Activated CD4-positive, alpha-beta T cell treated with anti-CD3 and anti-CD28 coated beads for 36 hours (primary cell): ENCODE measurements around the gene COP1. TPM values are rescaled to one million over a fixed set of nuclear protein-coding genes. Genes with fewer than 3 reads are reported as not detected.
"Not testable (repeated sequence)": the region's sequence is repeated elsewhere in the genome, so short reads cannot be mapped to it uniquely, and the experiment has no call there.

ENCODE experiments used
- ATAC-seq: fragments of 200-7000 bp; cut with Tn5 transposase; one replicate; pipeline ENCODE4 v1.10.0; 2021; ENCODE audit warnings: mild to moderate bottlenecking, moderate library complexity
- CTCF ChIA-PET: fragments of 350-600 bp; sonication (Branson Sonifier 250); formaldehyde crosslinking; loops from one replicate; lab custom pipeline; 2021; ENCODE audit warnings: antibody characterized with exemption; lab: Charles Lee
- POLR2A ChIA-PET: fragments of 350-600 bp; sonication (Branson Sonifier 250); formaldehyde crosslinking; loops from one replicate; lab custom pipeline; 2021; ENCODE audit warnings: antibody characterized with exemption, inconsistent platforms; lab: Charles Lee
- DNase-seq: peaks from one replicate; pipeline ENCODE4 v3.0.0-alpha.2; 2020
- H3K27ac Mint-ChIP-seq: one replicate; pipeline ENCODE4 v1.8.0; 2021; ENCODE audit warnings: mixed read lengths
- H3K27me3 Mint-ChIP-seq: one replicate; pipeline ENCODE4 v1.8.0; 2021; ENCODE audit warnings: mixed read lengths
- H3K36me3 Mint-ChIP-seq: one replicate; pipeline ENCODE4 v1.8.0; 2021; ENCODE audit warnings: low read depth, mixed read lengths
- H3K4me1 Mint-ChIP-seq: one replicate; pipeline ENCODE4 v1.8.0; 2021; ENCODE audit warnings: mixed read lengths
- H3K4me3 Mint-ChIP-seq: one replicate; pipeline ENCODE4 v1.8.0; 2021; ENCODE audit warnings: mild to moderate bottlenecking, moderate library complexity, mixed read lengths
- H3K9me3 Mint-ChIP-seq: one replicate; pipeline ENCODE4 v1.8.0; 2021; ENCODE audit warnings: low read depth, mixed read lengths
- intact Hi-C, 2 experiments: fragments of 100-400 bp; cut with DNase I in 1 of 2; cut with micrococcal nuclease in 1 of 2; formaldehyde crosslinking; loops; one replicate each; pipeline versions ENCODE4 v1.14.2 to v1.15.1; 2022 to 2024; cut with DNase I, micrococcal nuclease
- total RNA-seq, 2 experiments: library from RNA; stranded (reverse); gene quantifications; one replicate each; pipeline ENCODE4 v1.2.3, GENCODE V29; 2021

The COP1 gene
- total RNA-seq, 2 experiments from 2014 or later = 38.7 to 43.4 TPM

- ATAC-seq (no peak), DNase-seq (no peak)
- CTCF ChIA-PET = interaction anchor here (0.8 kb wide), 1 partner anchor 12 kb away, joined by 3 read pairs; no protein-coding TSS in a partner anchor
- H3K4me3 Mint-ChIP-seq = no peak overlapping the region
- no peaks in the 10 kb centered on the region for H3K9me3 Mint-ChIP-seq
- H3K27me3 Mint-ChIP-seq = no peaks in the 10 kb centered on the region
- H3K27ac Mint-ChIP-seq = no peak overlapping the region
- intact Hi-C loops = no loop called here
- peaks cover 1% of the 10 kb centered on the region for H3K4me1 Mint-ChIP-seq
- POLR2A ChIA-PET = no interaction called here
- peaks cover 36% of the 10 kb centered on the region for H3K36me3 Mint-ChIP-seq
Measured at GRCh38 chr1:176033881-176034280, 173.2 kb downstream of the COP1 start.

GRCh38 chr1:176033474-176033873, 173.6 kb downstream of the COP1 start:
- POLR2A ChIA-PET = no interaction called here
- H3K27me3 Mint-ChIP-seq = no peaks in the 10 kb centered on the region
- H3K36me3 Mint-ChIP-seq = peaks cover 32% of the 10 kb centered on the region
- ATAC-seq (no peak), DNase-seq (no peak)
- no peak overlapping the region for H3K4me3 Mint-ChIP-seq
- peaks cover under 1% of the 10 kb centered on the region for H3K4me1 Mint-ChIP-seq
- no peak overlapping the region for H3K27ac Mint-ChIP-seq
- intact Hi-C loops = no loop called here
- CTCF ChIA-PET = interaction anchor here (0.8 kb wide), 1 partner anchor 11 kb away, joined by 3 read pairs; no protein-coding TSS in a partner anchor
- H3K9me3 Mint-ChIP-seq = no peaks in the 10 kb centered on the region

GRCh38 chr1:176032040-176032645, 174.9 kb downstream of the COP1 start:
- no peak for ATAC-seq
- Mint-ChIP-seq H3K4me1 (peaks cover 11% of the 10 kb centered on the region), H3K36me3 (peaks cover 32% of the 10 kb centered on the region), H3K27ac (no peak overlapping the region), H3K9me3 (no peaks in the 10 kb centered on the region), H3K27me3 (no peaks in the 10 kb centered on the region), H3K4me3 (no peak overlapping the region)
- ChIA-PET CTCF (interaction anchor here (0.7 to 1.4 kb wide), 2 partner anchors 14 to 907 kb away, joined by 3 to 4 read pairs; no protein-coding TSS in a partner anchor), POLR2A (interaction anchor here (0.7 kb wide), 1 partner anchor 1619 kb away, joined by 3 read pairs; no protein-coding TSS in a partner anchor)
- no peak for DNase-seq
- intact Hi-C loops = no loop called here

- H3K27ac Mint-ChIP-seq = no peak overlapping the region
- no peak for DNase-seq
- ATAC-seq = no peak
Measured at GRCh38 chr1:176029609-176030008, 177.5 kb downstream of the COP1 start.

GRCh38 chr1:176029155-176029554, 177.9 kb downstream of the COP1 start:
- H3K27ac Mint-ChIP-seq = no peak overlapping the region

More at GRCh38 chr1:176029609-176030008, 177.5 kb downstream of the COP1 start:
- H3K9me3 Mint-ChIP-seq = no peaks in the 10 kb centered on the region
- CTCF ChIA-PET = no interaction called here
- intact Hi-C loops = loop anchor here in 1 of 2 experiments (5.0 kb wide), 1 partner anchor 148 kb away; no protein-coding TSS in a partner anchor
- H3K4me1 Mint-ChIP-seq = peaks cover 12% of the 10 kb centered on the region
- H3K27me3 Mint-ChIP-seq = no peaks in the 10 kb centered on the region
- H3K36me3 Mint-ChIP-seq = peaks cover 19% of the 10 kb centered on the region
- POLR2A ChIA-PET = no interaction called here
- no peak overlapping the region for H3K4me3 Mint-ChIP-seq

GRCh38 chr1:176027934-176028333, 179.2 kb downstream of the COP1 start:
- H3K9me3 Mint-ChIP-seq, H3K27me3 Mint-ChIP-seq, CTCF ChIA-PET, H3K4me3 Mint-ChIP-seq, H3K27ac Mint-ChIP-seq: not testable (repeated sequence)
- peaks cover 26% of the 10 kb centered on the region for H3K36me3 Mint-ChIP-seq
- intact Hi-C loops = loop anchor here (1.0 to 5.0 kb wide), 2 partner anchors 149 to 179 kb away; partner anchors contain the start of gene COP1 (in 1 of the 2)
- H3K4me1 Mint-ChIP-seq = peaks cover 21% of the 10 kb centered on the region
- POLR2A ChIA-PET = interaction anchor here (1.3 kb wide), 1 partner anchor 180 kb away, joined by 4 read pairs; no protein-coding TSS in a partner anchor
- ATAC-seq (peak; percentile 92), DNase-seq (peak; percentile 53)

More at GRCh38 chr1:176029155-176029554, 177.9 kb downstream of the COP1 start:
- ATAC-seq (no peak), DNase-seq (no peak)
- H3K4me3 Mint-ChIP-seq = no peak overlapping the region
- intact Hi-C loops = loop anchor here in 1 of 2 experiments (5.0 kb wide), 1 partner anchor 148 kb away; no protein-coding TSS in a partner anchor
- H3K27me3 Mint-ChIP-seq = no peaks in the 10 kb centered on the region
- H3K9me3 Mint-ChIP-seq = no peaks in the 10 kb centered on the region
- H3K4me1 Mint-ChIP-seq = peaks cover 17% of the 10 kb centered on the region
- peaks cover 22% of the 10 kb centered on the region for H3K36me3 Mint-ChIP-seq
- POLR2A ChIA-PET = no interaction called here
- CTCF ChIA-PET = no interaction called here

GRCh38 chr1:176022574-176022973, 184.5 kb downstream of the COP1 start:
- CTCF ChIA-PET = interaction anchor here (1.0 to 1.2 kb wide), 3 partner anchors 11 to 33 kb away, joined by 3 read pairs; no protein-coding TSS in a partner anchor
- DNase-seq (no peak), ATAC-seq (no peak)
- Mint-ChIP-seq H3K27ac (no peak overlapping the region), H3K27me3 (no peaks in the 10 kb centered on the region), H3K4me1 (peaks cover 17% of the 10 kb centered on the region), H3K4me3 (no peak overlapping the region), H3K9me3 (no peaks in the 10 kb centered on the region), H3K36me3 (peaks cover 31% of the 10 kb centered on the region)
- POLR2A ChIA-PET = no interaction called here
- intact Hi-C loops = no loop called here

GRCh38 chr1:176017722-176018121, 189.4 kb downstream of the COP1 start:
- intact Hi-C loops = no loop called here
- Mint-ChIP-seq H3K4me1 (peaks cover 3% of the 10 kb centered on the region), H3K9me3 (no peaks in the 10 kb centered on the region), H3K36me3 (peaks cover 39% of the 10 kb centered on the region), H3K27ac (no peak overlapping the region), H3K27me3 (no peaks in the 10 kb centered on the region), H3K4me3 (no peak overlapping the region)
- ChIA-PET CTCF (interaction anchor here (1.2 kb wide), 1 partner anchor 14 kb away, joined by 4 read pairs; no protein-coding TSS in a partner anchor), POLR2A (no interaction called here)
- ATAC-seq (no peak), DNase-seq (no peak)

- intact Hi-C loops = no loop called here
- POLR2A ChIA-PET = no interaction called here
- peaks cover 4% of the 10 kb centered on the region for H3K9me3 Mint-ChIP-seq
Measured at GRCh38 chr1:176009951-176010350, 197.1 kb downstream of the COP1 start.

GRCh38 chr1:176007756-176008389, 199.2 kb downstream of the COP1 start:
- CTCF ChIA-PET = not testable (repeated sequence)

More at GRCh38 chr1:176009951-176010350, 197.1 kb downstream of the COP1 start:
- Mint-ChIP-seq H3K27me3 (no peaks in the 10 kb centered on the region), H3K4me3 (no peak overlapping the region), H3K36me3 (peaks cover 31% of the 10 kb centered on the region), H3K4me1 (no peaks in the 10 kb centered on the region), H3K27ac (no peak overlapping the region)
- ATAC-seq (no peak), DNase-seq (no peak)
- CTCF ChIA-PET = no interaction called here

GRCh38 chr1:175994660-175995059, 212.4 kb downstream of the COP1 start:
- H3K4me1 Mint-ChIP-seq, H3K4me3 Mint-ChIP-seq, H3K27ac Mint-ChIP-seq, intact Hi-C loops, CTCF ChIA-PET, H3K27me3 Mint-ChIP-seq, ATAC-seq, DNase-seq, POLR2A ChIA-PET, H3K9me3 Mint-ChIP-seq: not testable (repeated sequence)
- H3K36me3 Mint-ChIP-seq = peaks cover 41% of the 10 kb centered on the region

More at GRCh38 chr1:176007756-176008389, 199.2 kb downstream of the COP1 start:
- ATAC-seq, H3K27ac Mint-ChIP-seq, H3K27me3 Mint-ChIP-seq, H3K4me1 Mint-ChIP-seq, DNase-seq, POLR2A ChIA-PET, intact Hi-C loops, H3K9me3 Mint-ChIP-seq, H3K4me3 Mint-ChIP-seq: not testable (repeated sequence)
- H3K36me3 Mint-ChIP-seq = peaks cover 24% of the 10 kb centered on the region
